OCI-LY1 (cell line): ENCODE measurements around the gene CASZ1.

Experiments used
- H2AFZ ChIP-seq: fragments of 200-600 bp; sonication (generic), shearing (Covaris generic); 2 replicates; pipeline ENCODE4 v1.6.0; 2014; ENCODE audit warnings: antibody characterized with exemption, mild to moderate bottlenecking, low read length
- H3F3A ChIP-seq: fragments of 200-600 bp; sonication (generic), shearing (Covaris generic); 2 replicates; pipeline ENCODE4 v1.6.0; 2014; ENCODE audit warnings: mild to moderate bottlenecking, antibody characterized with exemption, low read length, moderate library complexity; ENCODE audit not compliant: insufficient read depth
- H3K27ac ChIP-seq: fragments of 200-600 bp; sonication (generic); 2 replicates; pipeline ENCODE4 v1.5.1; 2014; ENCODE audit warnings: low read length, mixed run types, mild to moderate bottlenecking, low read depth; ENCODE audit not compliant: poor library complexity, severe bottlenecking
- H3K27me3 ChIP-seq: fragments of 200-600 bp; sonication (generic); 2 replicates; pipeline ENCODE4 v1.6.0; 2014; ENCODE audit warnings: antibody characterized with exemption, mild to moderate bottlenecking, low read length, moderate library complexity; ENCODE audit not compliant: insufficient read depth
- H3K36me3 ChIP-seq: fragments of 200-600 bp; sonication (generic); 2 replicates; pipeline ENCODE4 v1.6.1; 2014; ENCODE audit warnings: mild to moderate bottlenecking, antibody characterized with exemption, low read length, moderate library complexity, mixed read lengths; ENCODE audit not compliant: insufficient read depth
- H3K4me1 ChIP-seq: fragments of 200-600 bp; sonication (generic); 2 replicates; pipeline ENCODE4 v1.5.1; 2014; ENCODE audit warnings: mild to moderate bottlenecking, low read length, moderate library complexity; ENCODE audit not compliant: insufficient read depth, severe bottlenecking
- H3K4me2 ChIP-seq: fragments of 200-600 bp; sonication (generic), shearing (Covaris generic); 2 replicates; pipeline ENCODE4 v1.6.1; 2014; ENCODE audit warnings: low read length
- H3K4me3 ChIP-seq: fragments of 200-600 bp; sonication (generic); 2 replicates; pipeline ENCODE4 v1.5.1; 2014; ENCODE audit warnings: low read length, low read depth, mild to moderate bottlenecking, mixed read lengths; ENCODE audit not compliant: poor library complexity, severe bottlenecking
- H3K79me2 ChIP-seq: fragments of 200-600 bp; shearing (Covaris generic); 2 replicates; pipeline ENCODE4 v1.6.1; 2016; ENCODE audit warnings: mixed run types, low read length, mixed read lengths; ENCODE audit not compliant: insufficient read depth
- H3K9ac ChIP-seq: fragments of 200-600 bp; sonication (generic), shearing (Covaris generic); 2 replicates; pipeline ENCODE4 v1.6.1; 2014; ENCODE audit warnings: mild to moderate bottlenecking, low read length, mixed read lengths
- H3K9me2 ChIP-seq: fragments of 200-600 bp; sonication (generic), shearing (Covaris generic); 2 replicates; pipeline ENCODE4 v1.6.1; 2014; ENCODE audit warnings: low read depth, mild to moderate bottlenecking, low read length, mixed read lengths
- H3K9me3 ChIP-seq: fragments of 200-600 bp; shearing (Covaris generic); 2 replicates; pipeline ENCODE4 v1.6.1; 2014; ENCODE audit warnings: low read length, mixed read lengths
- H4K20me1 ChIP-seq: fragments of 200-600 bp; sonication (generic), shearing (Covaris generic); 2 replicates; pipeline ENCODE4 v1.6.0; 2016; ENCODE audit warnings: mild to moderate bottlenecking, low read length; ENCODE audit not compliant: insufficient read depth
- CTCF ChIP-seq: fragments of 200-600 bp; sonication (generic), shearing (Covaris generic); IDR thresholded peaks from 2 replicates; pipeline ENCODE4 v1.5.1; 2017; ENCODE audit warnings: mild to moderate bottlenecking, antibody characterized with exemption, low read length, moderate library complexity, mixed read lengths
- EZH2 ChIP-seq: fragments of 200-600 bp; sonication (generic), shearing (Covaris generic); IDR thresholded peaks from 2 replicates; pipeline ENCODE4 v1.8.0; 2017; ENCODE audit warnings: borderline replicate concordance, mixed run types, mild to moderate bottlenecking, antibody characterized with exemption, low read length, moderate library complexity, mixed read lengths

Gene CASZ1

GRCh38 chr1:10658396-10659066 is 137.9 kb downstream of the CASZ1 start:
- no peak overlapping the region for H2AFZ ChIP-seq
- H4K20me1 ChIP-seq = no peaks in the 10 kb centered on the region
- no peaks in the 10 kb centered on the region for H3K36me3 ChIP-seq
- TF ChIP-seq EZH2 = no peak
- no peak for TF ChIP-seq CTCF
- no peaks in the 10 kb centered on the region for H3K79me2 ChIP-seq
- no peaks in the 10 kb centered on the region for H3F3A ChIP-seq
- H3K4me1 ChIP-seq = no peaks in the 10 kb centered on the region
- H3K9me3 ChIP-seq = no peaks in the 10 kb centered on the region
- no peak overlapping the region for H3K9ac ChIP-seq
- H3K4me2 ChIP-seq = no peak overlapping the region
- no peaks in the 10 kb centered on the region for H3K9me2 ChIP-seq
- H3K27me3 ChIP-seq = no peaks in the 10 kb centered on the region
- no peak overlapping the region for H3K4me3 ChIP-seq
- no peak overlapping the region for H3K27ac ChIP-seq

- Histone ChIP-seq H3K27ac (no peak overlapping the region), H3K4me1 (no peaks in the 10 kb centered on the region), H3K27me3 (no peaks in the 10 kb centered on the region), H3K79me2 (no peaks in the 10 kb centered on the region), H4K20me1 (no peaks in the 10 kb centered on the region), H3K9me3 (no peaks in the 10 kb centered on the region), H3K9me2 (no peaks in the 10 kb centered on the region), H3K4me3 (no peak overlapping the region), H3K9ac (no peak overlapping the region), H3K4me2 (no peak overlapping the region), H3F3A (no peaks in the 10 kb centered on the region), H3K36me3 (no peaks in the 10 kb centered on the region), H2AFZ (no peak overlapping the region)
- TF ChIP-seq CTCF (no peak), EZH2 (no peak)
Measured at GRCh38 chr1:10657088-10657847, 139.2 kb downstream of the CASZ1 start.

GRCh38 chr1:10656431-10656830 is 140.0 kb downstream of the CASZ1 start:
- Histone ChIP-seq H3K27ac (no peak overlapping the region), H4K20me1 (no peaks in the 10 kb centered on the region), H3K4me3 (no peak overlapping the region), H3K4me1 (no peaks in the 10 kb centered on the region), H3K4me2 (no peak overlapping the region), H3K36me3 (no peaks in the 10 kb centered on the region), H2AFZ (no peak overlapping the region), H3K27me3 (no peaks in the 10 kb centered on the region), H3K9ac (no peak overlapping the region), H3K9me3 (no peaks in the 10 kb centered on the region), H3F3A (no peaks in the 10 kb centered on the region), H3K79me2 (no peaks in the 10 kb centered on the region), H3K9me2 (no peaks in the 10 kb centered on the region)
- TF ChIP-seq EZH2 = no peak
- TF ChIP-seq CTCF = no peak
